GM18873 (cell line): ENCODE results near the gene GOLGA8M.
"Not testable (repeated sequence)": the region's sequence is repeated elsewhere in the genome, so short reads cannot be mapped to it uniquely, and the experiment has no call there.

Source experiments
- ATAC-seq: cut with Tn5 transposase; IDR thresholded peaks from one replicate; pipeline ENCODE4 v1.9.1; 2021; ENCODE audit warnings: mild to moderate bottlenecking, moderate library complexity, moderate number of reproducible peaks; ENCODE audit not compliant: unreplicated experiment, low FRiP score

GOLGA8M gene

GRCh38 chr15:28664575-28664974, 47.6 kb downstream of the GOLGA8M start:
- not testable (repeated sequence) for ATAC-seq

DNA sequence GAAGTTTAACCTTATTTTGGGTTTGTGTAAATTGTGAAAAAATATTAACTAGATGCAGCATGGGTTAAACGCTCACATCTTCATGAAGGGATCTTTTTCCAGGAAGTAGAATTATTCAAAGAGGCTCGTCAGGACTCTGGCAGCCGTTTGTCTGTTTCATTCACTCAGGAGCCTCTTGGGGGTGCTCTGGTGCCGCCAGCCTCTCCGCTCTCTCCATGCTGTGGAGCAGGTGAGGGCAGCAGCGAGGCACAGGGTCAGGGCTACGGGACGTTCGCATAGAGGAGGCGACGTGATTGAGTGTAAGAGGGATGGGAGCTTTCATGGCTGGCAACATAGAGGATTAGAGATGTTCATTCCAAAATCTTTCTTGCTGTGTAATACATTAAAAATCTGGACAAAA, 48.5 kb downstream of the GOLGA8M start:
- not testable (repeated sequence) for ATAC-seq

GRCh38 chr15:28660750-28661149, 51.5 kb downstream of the GOLGA8M start:
- not testable (repeated sequence) for ATAC-seq

DNA sequence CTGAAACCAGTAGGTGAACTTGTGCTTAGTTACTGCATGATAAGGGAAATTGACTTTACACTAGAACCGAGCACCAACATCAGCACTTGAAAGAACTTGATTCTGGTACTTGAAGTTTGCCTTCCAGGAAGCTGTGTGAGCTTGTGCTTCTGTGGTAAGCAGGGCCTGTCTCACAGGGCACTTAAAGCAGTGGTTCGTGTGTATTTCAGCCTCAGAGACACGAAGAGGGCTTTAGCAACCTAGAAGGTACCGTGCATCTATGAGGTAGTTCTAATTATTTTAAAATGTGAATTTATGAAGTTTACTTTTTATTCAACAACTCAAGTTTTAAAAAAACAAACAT, 56.2 kb downstream of the GOLGA8M start:
- ATAC-seq = not testable (repeated sequence)

DNA sequence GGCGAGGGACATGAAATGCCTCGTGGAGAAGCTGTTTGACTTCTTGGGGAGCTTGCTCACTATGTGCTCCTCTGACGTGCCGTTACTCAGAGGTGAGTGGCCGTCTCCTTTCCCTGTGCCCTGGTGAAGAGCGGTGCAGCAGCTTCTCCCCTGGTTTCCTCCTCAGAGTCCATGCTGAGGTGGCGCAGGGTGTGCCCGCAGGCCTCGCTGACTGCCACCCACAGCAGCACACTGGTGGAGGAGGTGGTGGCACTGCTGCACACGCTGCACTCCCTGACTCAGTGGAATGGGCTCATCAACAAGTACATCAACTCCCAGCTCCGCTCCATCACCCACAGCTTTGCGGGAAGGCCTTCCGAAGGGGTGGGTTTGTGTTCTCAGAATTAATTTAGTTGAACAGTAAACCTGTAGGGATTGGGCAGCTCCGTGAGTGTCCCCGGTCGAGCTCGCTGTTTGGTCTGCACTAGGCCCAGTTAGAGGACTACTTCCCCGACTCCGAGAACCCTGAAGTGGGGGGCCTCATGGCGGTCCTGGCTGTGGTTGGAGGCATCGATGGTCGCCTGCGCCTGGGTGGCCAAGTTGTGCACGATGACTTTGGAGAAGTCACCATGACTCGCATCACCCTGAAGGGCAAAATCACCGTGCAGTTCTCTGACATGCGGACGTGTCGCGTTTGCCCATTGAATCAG, 56.7 kb downstream of the GOLGA8M start:
- ATAC-seq = not testable (repeated sequence)

- not testable (repeated sequence) for ATAC-seq
These were observed 58.0 kb downstream of the GOLGA8M start for GRCh38 chr15:28654194-28654593.

- ATAC-seq = not testable (repeated sequence)
These were observed 59.7 kb downstream of the GOLGA8M start for GRCh38 chr15:28652538-28652937.
